ENCODE measurements around the gene DNAJC21.
A peak's percentile ranks its signal among the peaks of the same experiment; 100 is the strongest.
"Not testable (repeated sequence)": the region's sequence is repeated elsewhere in the genome, so short reads cannot be mapped to it uniquely, and the experiment has no call there.

The DNAJC21 gene

DNA sequence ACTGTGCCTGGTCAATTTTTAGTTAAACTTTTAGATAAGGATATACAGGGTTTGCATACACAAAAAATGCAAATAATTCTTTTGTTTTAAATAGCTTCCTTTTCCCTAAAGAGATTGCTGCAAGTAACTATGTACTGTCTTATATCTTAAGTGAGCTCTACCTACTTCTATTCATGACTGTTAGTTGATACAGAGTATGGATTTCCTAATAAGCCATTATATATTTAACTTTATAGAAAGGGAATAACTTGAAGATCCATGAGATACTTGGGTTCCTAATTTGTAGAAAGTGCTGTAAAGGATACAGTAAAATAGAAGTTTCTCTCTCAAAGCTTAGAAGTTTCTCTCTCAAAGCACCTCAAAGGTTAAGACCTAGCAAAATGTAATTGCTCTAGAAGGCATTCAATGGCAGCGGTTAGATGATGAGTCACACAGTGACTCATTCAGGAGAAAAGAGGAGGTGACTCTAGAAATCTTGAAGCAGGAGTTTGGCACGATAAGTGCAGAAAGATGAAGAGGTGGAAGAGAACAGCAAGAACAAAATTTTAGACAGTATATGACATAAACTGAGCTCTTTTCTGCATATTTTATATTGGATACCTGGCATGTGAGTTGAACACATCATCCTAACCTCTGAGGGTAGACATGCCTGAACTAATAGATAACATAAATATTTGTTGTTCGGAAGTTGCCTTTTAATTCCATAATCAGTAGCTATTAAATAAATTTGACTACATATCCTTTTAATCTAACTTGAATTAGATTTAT lies 5.5 kb upstream of the DNAJC21 start:
- DNase-seq (ENCODE audit: low spot score) = peak; percentile 63

DNA sequence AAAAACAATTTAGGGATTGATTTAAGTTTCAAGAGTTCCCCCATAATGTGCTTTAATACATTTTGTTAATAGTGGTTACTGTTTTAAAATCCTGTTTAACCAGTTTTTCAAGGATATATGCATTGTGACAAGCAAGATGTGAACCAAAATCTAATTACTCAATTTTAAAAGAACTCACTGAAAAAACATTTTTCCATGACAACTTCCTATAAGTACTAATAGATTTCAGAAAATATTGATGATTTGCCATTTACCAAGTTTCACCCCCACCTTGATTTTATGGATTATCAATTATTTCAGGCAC lies 4.9 kb upstream of the DNAJC21 start:
- DNase-seq (ENCODE audit: low spot score) = no peak

DNA sequence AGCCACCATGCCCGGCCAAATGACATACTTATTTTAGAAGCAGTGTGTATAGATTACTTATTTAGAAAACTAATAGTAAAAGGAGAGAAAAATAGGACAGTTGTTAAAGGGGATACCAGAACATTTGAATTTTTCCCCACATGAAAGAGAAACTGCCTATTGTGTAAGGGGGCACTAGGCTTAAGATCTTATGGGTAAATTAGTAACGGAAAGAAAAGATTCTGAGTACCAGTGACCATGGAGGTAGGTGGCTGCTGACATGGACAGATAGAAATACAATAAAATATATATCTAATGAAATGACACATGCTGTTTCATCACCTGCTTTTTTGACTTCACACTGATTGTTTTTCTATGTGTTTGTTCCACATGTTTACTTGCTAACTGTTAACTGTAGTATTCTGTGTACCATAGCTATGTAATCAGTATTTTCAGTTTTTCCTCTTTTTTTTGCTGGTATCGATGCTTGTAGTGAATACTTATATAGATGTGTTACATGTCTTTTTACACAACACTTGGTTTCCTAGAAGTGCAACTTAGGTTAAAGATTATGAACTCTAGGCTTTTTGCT lies 3.0 kb upstream of the DNAJC21 start:
- DNase-seq (ENCODE audit: low spot score) = no peak

DNA sequence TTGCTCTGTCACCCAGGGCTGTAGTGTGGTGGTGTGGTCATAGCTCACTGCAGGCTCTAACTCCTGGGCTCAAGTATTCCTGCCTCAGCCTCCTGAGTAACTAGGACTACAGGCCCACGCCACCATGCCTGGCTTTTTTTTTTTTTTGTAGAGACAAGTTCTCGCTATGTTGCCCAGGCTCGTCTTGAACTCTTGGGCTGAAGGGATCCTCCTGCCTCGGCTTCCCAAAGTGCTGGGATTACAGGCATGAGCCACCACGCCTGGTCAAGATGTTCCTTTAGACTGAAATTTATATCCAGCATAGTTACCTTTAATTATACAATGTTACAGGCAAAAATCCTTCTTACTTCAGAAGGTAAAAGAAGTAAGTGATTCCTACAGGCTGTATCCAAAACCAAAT lies 1.6 kb upstream of the DNAJC21 start:
- DNase-seq (ENCODE audit: low spot score) = no peak

DNA sequence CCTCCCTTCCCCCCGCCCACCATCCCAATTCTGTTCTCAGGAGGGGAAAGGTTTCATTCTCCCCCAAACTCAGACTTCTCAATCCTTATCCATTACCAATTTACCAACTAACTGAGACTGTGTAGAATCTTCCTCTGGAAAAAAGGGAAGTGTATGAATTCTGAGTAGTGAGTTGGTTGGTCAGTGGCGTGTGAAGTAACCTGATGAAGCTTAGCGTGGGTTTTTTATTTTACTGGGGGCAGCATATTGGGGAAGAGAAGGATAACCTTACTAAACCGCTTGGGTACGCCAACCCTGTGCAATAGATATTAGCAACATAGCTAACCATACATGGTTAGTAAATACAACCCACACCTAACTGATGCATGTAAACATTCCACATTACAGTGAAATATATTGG lies 1.1 kb upstream of the DNAJC21 start:
- DNase-seq (ENCODE audit: low spot score) = no peak

DNA sequence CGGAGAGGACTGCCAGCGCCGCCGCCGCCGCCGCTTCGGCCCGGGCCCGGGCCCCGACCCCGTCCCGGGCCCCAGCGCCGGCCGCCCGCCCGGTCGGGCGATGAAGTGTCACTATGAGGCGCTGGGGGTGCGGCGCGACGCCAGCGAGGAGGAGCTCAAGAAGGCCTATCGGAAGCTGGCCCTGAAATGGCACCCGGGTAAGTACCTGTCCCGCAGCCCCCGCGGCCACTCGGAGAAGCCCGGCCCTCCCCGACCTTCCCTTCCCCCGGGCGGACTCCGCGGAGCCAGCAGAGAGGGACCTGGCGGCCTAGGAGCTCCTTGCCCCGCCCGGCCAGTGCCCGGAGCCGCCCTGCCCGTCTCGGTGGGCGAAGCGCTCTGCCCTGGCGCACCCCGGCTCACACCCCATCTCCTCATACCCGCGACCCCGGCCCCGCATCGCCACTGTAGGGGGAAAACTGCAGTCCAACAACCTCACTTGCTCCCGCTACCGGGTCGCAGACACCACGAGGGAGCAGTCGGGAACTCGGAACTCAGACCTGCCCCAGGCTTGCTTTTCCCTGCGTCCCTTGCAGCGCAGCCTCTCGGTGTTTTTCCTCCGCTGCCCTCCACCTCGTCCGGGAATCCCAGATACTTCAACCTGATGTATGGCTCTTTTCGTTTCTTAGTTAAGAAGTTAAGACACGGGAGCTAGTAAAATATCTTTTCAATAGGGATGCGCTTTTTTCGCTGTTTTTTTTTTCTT lies 532 bp downstream of the DNAJC21 start:
- peak; percentile 88 for DNase-seq (ENCODE audit: low spot score)

DNA sequence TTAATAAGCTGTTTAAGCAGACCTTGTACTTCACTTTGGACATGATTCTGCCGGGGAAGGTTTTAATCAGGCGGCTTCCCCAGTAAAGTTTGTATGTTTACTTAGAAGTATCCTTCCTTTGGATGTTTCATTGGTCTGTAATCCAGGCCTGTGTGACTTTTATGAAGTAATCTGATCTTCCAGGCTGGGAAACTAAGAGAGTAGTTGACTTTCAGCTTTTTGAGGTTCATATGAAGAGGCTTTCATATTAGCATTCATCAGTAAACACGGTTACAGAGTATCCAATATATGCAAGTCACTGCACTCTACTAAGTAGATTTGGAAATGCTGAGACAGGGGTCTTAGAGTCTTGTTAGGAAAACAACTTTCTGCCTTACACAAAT lies 1.1 kb downstream of the DNAJC21 start:
- DNase-seq (ENCODE audit: low spot score) = peak; percentile 9

DNA sequence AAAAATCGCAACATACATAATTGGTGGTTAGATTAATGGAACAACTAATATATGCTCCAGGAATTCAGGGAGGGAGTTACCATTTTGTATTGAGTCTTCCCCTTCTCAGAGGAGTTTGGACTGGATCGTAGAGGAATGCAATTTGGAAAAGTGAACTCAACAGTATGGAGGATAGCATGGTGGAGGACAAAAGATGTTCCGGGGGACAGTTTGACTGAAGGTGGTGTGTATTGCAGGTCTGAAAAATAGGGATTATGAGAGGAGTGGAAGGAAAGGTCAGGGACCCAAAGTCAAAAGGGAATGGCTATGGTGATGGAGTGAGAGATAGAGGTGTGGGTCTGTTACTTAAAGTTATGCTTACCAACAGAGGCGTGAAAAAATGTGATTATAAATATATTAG lies 1.5 kb downstream of the DNAJC21 start:
- no peak for DNase-seq (ENCODE audit: low spot score)

DNA sequence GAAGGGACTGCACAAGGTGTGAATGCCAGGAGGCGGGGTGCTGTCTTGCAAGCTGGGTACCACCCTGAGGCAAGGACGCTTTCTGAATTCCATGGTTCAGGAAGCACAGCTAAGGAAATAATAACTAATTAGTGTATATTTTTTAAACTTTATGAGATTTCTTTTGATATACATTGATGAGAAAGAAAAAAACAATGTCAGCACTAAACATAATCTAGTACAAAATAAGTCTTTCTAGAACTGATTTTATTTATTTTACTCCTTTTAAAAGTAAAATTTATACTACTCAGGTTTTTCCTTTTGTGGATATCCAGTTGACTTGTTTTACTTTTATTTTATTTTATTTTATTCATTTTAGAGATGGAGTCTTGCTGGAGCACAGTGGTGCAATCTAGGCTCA lies 3.6 kb downstream of the DNAJC21 start:
- DNase-seq (ENCODE audit: low spot score) = no peak

DNA sequence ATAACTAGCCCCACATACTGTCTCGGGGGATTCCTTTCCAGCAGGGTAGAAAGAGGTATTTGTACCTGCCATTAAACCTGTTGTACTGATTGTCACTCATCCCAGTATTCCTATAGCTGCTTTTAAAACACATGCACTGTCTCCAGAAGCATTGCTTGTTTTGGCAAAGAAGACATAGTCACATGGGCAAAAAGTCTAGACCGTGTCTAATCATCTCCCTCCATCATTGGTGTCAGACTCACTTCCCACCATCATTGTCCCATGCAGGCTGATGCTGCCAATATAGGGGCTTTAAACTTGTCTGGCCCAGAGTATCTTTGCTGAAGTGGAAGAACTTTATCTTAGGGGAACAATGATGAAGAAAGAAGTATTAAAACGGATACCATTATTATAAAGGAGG lies 12.6 kb downstream of the DNAJC21 start:
- no peak for DNase-seq (ENCODE audit: low spot score)

DNA sequence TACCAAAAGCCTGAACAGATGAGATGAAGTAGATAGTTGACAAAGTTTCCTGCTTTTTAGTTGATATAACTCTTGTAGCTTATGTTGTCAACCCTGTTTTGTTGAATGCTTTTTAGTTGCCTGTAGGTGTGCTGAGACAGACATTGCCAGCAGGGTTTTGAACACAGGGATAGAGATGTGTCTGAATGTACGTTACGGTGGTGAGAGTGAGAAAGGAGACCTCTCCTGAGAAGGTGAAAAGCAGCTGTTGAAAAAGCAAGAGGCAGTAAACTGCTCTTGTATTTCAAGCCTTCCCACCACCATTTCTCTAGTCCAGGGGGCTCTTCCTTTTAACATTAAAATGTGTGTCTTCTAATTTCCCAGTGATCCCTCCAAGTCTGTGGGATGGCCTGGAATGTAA lies 14.7 kb downstream of the DNAJC21 start:
- no peak for DNase-seq (ENCODE audit: low spot score)

DNA sequence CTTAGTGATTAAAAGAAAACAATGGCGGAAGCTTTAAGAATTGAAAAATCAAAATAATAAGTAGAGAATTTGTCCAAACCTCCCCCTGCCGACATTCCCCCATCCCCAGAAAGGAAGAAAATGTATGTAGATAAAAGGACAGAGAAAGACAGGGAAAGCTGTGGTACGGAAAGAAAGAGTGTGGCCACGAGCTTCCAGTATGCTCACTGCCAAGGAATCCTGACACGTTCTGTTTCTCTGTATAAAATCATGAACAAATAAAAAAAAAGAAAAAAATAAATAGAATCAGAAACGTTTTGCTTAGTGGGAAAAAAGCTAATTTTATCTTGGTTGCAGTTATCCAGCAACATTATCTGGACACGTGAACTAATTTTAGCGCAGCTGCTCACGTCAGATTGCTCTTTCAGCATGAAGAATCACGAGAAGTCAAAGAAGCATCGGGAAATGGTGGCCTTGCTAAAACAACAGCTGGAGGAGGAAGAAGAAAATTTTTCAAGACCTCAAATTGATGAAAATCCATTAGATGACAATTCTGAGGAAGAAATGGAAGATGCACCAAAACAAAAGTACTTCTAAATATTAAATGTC lies 15.2 kb downstream of the DNAJC21 start:
- DNase-seq (ENCODE audit: low spot score) = no peak

DNA sequence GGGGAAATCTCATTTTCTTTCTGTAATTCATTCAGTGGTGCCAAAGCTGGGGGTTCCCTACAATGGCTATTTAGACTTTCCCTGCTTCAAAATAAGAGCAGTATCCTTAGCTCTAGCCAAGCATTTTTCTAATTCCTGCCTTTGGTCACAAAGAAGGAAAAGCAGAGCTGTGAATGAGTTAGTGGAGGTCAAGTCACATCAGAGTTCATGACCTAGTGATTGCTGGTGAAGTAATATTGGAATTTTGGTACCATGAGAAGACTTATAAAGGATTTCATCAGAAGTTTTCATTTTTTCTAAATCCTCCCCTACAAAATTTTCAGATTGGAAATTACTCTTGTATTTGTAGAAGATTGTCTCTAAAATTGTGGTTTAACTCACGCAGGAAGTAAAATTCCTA lies 28.0 kb downstream of the DNAJC21 start:
- DNase-seq (ENCODE audit: low spot score) = peak; percentile 21

DNA sequence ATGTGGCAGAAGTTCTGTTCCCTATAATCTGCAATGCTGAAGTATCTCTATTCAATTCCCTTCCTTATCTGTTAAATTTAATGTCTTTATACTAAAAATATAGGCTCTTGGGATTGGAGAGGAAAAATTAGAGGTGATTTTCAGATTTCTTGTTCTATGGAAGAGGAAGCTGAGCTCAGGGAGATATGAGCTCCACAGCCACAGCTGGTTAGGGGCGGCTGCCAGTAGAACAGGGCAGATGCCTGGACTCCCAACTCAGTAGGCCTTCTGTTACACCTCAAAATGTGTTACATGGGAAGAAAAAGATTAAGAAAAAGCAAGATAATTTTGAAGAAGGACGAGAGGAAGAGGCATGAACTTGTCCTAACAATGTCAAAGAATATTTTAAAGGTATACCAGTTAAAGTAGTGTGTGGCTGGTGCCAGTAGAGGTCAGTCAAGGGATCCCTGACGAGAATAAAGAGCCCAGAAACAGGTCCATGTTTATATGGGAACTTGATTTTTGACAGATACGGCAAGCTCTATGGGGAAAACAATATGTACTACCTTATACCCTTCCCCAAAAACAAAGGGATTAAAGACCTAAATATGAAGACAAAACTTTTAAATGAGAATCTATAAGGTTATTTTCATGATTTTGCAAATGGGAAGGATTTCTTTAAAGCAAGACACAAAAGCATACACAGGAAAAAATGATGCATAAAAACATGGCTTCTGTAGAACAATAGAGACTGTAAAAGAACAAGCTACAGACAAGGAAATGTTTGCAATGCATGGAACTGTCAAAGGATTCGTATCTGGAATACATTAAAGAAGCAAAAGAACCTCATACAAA lies 28.7 kb downstream of the DNAJC21 start:
- peak; percentile 67 for DNase-seq (ENCODE audit: low spot score)

DNA sequence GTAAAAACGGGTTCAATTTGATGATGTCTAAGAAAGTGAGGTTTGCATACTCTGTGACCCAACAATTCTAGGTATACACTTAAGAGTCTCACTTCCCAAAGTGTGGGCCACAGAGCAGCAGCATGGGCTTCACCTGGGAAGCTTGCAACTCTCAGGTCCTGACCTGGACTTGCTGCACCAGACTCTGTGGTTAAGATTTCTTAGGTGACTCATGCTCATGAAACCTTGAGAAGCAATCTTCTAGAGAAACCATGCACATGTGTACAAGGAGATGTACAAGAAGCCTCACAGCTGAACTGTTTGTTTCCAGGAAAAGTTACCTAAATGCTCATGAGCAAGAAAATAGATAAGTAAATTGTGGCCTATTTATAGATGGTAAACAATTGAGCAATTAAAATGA lies 30.0 kb downstream of the DNAJC21 start:
- peak; percentile 22 for DNase-seq (ENCODE audit: low spot score)

DNA sequence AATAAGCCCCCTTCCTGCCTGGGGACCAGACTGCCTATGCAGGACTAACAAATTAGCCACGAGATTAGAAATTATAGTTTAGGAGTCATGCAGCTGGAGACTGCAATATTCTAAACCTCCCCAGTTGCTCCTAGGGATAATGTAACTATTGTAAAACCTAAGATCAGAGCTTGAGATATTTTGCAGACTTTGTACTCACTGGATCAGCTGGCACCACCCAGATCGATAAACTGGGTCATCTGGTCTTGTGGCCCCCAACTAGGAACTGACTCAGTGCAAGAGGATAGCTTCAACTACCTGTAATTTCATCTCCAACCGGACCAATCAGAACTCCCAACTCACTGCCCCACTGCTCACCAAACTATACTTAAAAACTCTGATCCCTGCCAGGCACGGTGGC lies 38.2 kb downstream of the DNAJC21 start:
- no peak for DNase-seq (ENCODE audit: low spot score)

DNA sequence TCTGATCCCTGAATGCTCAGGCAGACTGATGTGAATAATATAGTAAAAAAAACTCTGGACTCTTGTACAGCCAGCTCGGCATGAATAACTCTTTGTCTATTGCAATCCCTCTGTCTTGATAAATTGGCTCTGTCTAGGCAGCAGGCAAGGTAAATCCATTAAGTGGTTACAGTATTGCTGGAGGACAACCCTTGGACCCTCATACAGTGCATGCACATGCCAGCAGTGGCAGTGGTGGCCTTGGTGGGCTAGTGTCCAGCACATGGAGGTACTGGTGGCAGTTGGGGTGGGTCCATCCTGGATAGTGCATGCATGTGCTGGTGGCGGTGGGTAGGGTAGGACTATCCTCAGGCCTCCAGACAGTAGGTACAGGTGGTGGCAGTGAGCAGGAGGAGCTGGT lies 38.9 kb downstream of the DNAJC21 start:
- no peak for DNase-seq (ENCODE audit: low spot score)

DNA sequence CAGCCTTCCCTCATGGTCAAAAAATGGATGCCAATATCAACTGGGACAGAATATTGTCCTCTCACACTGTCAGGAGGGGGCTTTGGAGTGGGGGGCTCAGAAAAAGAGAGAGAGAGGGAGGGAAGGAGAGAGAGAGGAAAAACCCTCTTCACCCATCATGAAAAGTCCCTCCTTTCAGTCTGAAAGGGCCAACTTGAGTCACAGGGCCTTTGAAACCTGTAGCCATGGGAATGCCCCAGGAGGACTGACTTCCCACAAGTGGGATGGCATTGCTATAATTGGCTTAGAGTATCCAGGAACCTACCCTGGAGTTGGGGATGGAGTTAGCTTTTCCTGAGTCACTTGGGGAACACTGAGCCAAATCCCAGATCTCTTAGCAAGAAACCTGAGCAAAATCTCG lies 41.2 kb downstream of the DNAJC21 start:
- DNase-seq (ENCODE audit: low spot score) = no peak

DNA sequence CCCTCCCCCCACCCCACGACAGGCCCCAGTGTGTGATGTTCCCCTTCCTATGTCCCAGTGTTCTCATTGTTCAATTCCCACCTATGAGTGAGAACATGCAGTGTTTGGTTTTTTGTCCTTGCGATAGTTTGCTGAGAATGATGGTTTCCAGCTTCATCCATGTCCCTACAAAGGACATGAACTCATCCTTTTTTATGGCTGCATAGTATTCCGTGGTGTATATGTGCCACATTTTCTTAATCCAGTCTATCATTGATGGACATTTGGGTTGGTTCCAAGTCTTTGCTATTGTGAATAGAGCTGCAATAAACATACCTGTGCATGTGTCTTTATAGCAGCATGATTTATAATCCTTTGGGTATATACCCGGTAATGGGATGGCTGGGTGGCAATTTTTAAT lies 42.3 kb downstream of the DNAJC21 start:
- DNase-seq (ENCODE audit: low spot score) = not testable (repeated sequence)

DNA sequence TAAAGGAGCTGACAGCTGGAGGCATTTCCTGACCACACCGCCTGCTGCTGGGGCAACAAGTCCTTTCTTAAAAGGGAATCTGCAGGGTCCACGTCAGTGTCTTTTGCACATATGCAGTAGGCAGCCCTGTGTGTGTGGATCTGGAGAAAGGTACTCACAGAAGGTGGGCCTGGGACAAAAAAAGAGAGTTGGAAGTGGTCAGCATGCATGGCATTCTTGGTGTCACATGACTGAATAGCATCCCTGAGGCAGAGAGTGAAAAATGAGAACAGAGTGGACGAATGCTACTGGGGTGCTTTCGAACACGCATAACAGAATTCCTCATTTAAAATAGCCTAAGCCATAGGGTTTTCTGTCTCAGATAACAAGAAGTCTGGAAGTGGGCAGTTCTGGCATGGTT lies 47.0 kb downstream of the DNAJC21 start:
- DNase-seq (ENCODE audit: low spot score) = no peak

DNA sequence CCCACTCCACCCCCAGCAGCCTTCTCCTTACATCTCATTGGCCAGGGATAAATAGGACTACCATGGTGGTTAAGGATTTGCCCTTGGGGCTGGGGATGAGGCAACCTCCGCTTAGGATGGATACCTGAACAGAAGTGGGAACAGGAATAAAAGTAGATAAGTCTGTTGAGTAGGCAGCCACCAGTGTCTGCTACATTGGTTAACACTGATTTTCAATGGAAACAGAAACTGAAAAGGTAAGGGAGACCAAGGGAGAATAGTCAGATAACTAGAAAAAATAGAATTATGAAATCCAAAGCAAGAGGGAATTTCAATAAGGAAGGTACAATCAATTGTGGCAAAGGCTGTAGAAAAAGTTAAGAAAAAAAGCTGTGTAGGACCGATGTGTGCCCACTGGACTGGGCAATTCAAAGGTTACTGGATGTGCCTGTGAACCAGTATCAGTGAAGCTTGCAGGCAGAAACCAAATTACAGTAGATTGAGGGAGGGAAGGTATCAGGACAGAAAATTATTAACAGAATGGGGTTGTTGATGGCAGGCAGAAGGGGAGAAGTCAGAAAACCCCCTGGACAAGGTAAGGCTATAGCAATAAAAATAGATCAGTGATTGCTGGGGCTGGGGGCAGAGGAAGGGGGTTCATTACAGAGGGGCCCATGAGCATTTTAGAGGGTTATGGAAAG lies 48.7 kb downstream of the DNAJC21 start:
- no peak for DNase-seq (ENCODE audit: low spot score)

DNA sequence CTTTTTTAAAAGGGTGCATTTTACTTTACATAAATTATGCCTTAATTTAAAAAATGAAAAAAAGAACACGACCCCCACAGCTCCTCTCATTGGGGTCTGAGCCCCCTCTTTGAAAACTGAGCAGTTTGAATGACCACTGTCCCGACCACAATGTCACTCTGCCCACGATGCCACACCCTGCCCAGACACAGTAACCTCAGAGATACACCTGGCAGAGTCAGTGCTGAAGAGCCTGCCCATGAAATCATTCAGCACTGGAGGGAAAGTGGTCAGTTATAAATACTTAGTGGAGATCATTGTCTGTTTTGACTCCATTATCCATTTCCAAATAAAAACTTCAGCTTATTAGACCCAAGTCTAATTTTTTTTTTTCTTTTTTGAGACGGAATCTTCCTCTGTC lies 49.3 kb downstream of the DNAJC21 start:
- DNase-seq (ENCODE audit: low spot score) = no peak
